HG02884 (cell line): ENCODE results near the gene SMYD3.

ENCODE experiments used
- ATAC-seq: cut with Tn5 transposase; IDR thresholded peaks from one replicate; pipeline ENCODE4 v1.9.1; 2021; ENCODE audit warnings: mild to moderate bottlenecking, moderate library complexity; ENCODE audit not compliant: unreplicated experiment

Gene SMYD3

GRCh38 chr1:246220495-246221065 is 286.5 kb downstream of the SMYD3 start:
- no peak for ATAC-seq

GRCh38 chr1:246219508-246220030 is 287.5 kb downstream of the SMYD3 start:
- peak; percentile 45 for ATAC-seq

GRCh38 chr1:246218686-246219085 is 288.4 kb downstream of the SMYD3 start:
- no peak for ATAC-seq

GRCh38 chr1:246216906-246217305 is 290.2 kb downstream of the SMYD3 start:
- no peak for ATAC-seq

GRCh38 chr1:246215510-246215903 is 291.6 kb downstream of the SMYD3 start:
- no peak for ATAC-seq

- ATAC-seq = peak; percentile 97
Observed at GRCh38 chr1:246214708-246215509, 292.2 kb downstream of the SMYD3 start.

- no peak for ATAC-seq
Observed at GRCh38 chr1:246213947-246214346, 293.1 kb downstream of the SMYD3 start.

- no peak for ATAC-seq
Observed at GRCh38 chr1:246213502-246213901, 293.6 kb downstream of the SMYD3 start.

- ATAC-seq = no peak
Observed at GRCh38 chr1:246213036-246213435, 294.0 kb downstream of the SMYD3 start.

- ATAC-seq = no peak
Observed at GRCh38 chr1:246212013-246212412, 295.1 kb downstream of the SMYD3 start.

- no peak for ATAC-seq
Observed at GRCh38 chr1:246210756-246211155, 296.3 kb downstream of the SMYD3 start.

GRCh38 chr1:246208105-246208504 is 299.0 kb downstream of the SMYD3 start:
- no peak for ATAC-seq

GRCh38 chr1:246203180-246203579 is 303.9 kb downstream of the SMYD3 start:
- ATAC-seq = no peak

GRCh38 chr1:246200738-246201137 is 306.3 kb downstream of the SMYD3 start:
- ATAC-seq = no peak

- ATAC-seq = no peak
Observed at GRCh38 chr1:246200225-246200624, 306.9 kb downstream of the SMYD3 start.

- ATAC-seq = no peak
Observed at GRCh38 chr1:246199086-246199645, 307.9 kb downstream of the SMYD3 start.

GRCh38 chr1:246198115-246198816 is 308.8 kb downstream of the SMYD3 start:
- ATAC-seq = no peak

- ATAC-seq = no peak
Observed at GRCh38 chr1:246197076-246197475, 310.0 kb downstream of the SMYD3 start.

GRCh38 chr1:246195296-246195695 is 311.8 kb downstream of the SMYD3 start:
- no peak for ATAC-seq

GRCh38 chr1:246193537-246193936 is 313.5 kb downstream of the SMYD3 start:
- no peak for ATAC-seq

- ATAC-seq = no peak
Observed at GRCh38 chr1:246189126-246189525, 318.0 kb downstream of the SMYD3 start.
